GM12875 (cell line): ENCODE data around the gene WWTR1.

ENCODE experiments used
- H3K4me3 ChIP-seq: one replicate; pipeline ENCODE4 v1.5.1; 2011; ENCODE audit warnings: low read depth, low read length, control low read depth
- CTCF ChIP-seq: IDR thresholded peaks from 2 replicates; pipeline ENCODE4 v1.5.1; 2011; ENCODE audit warnings: low read depth, mild to moderate bottlenecking, control low read depth, inconsistent platforms, low read length, moderate library complexity, borderline replicate concordance; ENCODE audit not compliant: insufficient read depth

Gene WWTR1

GRCh38 chr3:149647285-149647684 is 10.5 kb downstream of the WWTR1 start:
- no peak overlapping the region for H3K4me3 ChIP-seq
- TF ChIP-seq CTCF = no peak

DNA sequence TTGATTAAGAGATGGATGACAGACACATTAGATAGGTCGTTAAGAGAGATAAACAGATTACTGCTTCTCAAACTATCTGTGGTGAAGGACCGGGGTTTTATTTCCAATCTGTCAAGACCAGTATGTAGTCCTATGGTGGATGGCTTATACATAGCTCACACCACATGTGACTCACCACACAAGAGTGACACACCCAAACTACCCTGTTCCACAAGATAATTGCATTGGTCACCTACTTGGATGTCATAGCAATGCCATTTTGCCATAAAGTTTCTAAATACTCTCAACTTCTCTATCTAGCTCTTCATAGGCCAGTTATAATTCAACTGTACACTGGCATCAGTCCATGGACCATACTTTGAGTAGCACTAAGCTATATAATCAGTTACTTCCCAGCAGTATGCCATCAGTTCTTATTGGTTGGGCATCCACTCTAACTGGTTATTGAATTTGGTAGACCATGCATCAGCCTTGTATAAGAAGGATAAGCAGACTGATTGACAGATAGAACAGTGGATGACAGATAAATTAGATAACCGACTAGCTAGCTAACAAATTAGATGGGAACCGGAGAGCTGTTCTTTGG is 11.6 kb downstream of the WWTR1 start:
- no peak for TF ChIP-seq CTCF
- no peak overlapping the region for H3K4me3 ChIP-seq

- no peak for TF ChIP-seq CTCF
- no peak overlapping the region for H3K4me3 ChIP-seq
These were observed 13.9 kb downstream of the WWTR1 start for GRCh38 chr3:149643963-149644362.

- no peak for TF ChIP-seq CTCF
- no peak overlapping the region for H3K4me3 ChIP-seq
These were observed 14.4 kb downstream of the WWTR1 start for GRCh38 chr3:149643482-149643798.

- TF ChIP-seq CTCF = no peak
- H3K4me3 ChIP-seq = no peak overlapping the region
These were observed 16.7 kb downstream of the WWTR1 start for GRCh38 chr3:149640976-149641728.

- no peak overlapping the region for H3K4me3 ChIP-seq
- TF ChIP-seq CTCF = no peak
These were observed 18.7 kb downstream of the WWTR1 start for GRCh38 chr3:149639093-149639486.
